MG63 (cell line): ENCODE data around the gene RAB28. TPM values are rescaled to one million over a fixed set of nuclear protein-coding genes. Genes with fewer than 3 reads are reported as not detected.

Source experiments
- DNase-seq: peaks from one replicate; pipeline ENCODE4 v3.0.0-alpha.2; 2020
- H3K27me3 ChIP-seq: fragments of 250-450 bp; sonication (Bioruptor Pico); 2 replicates; pipeline ENCODE4 v1.5.1; 2020; ENCODE audit warnings: mild to moderate bottlenecking, moderate library complexity
- H3K36me3 ChIP-seq: fragments of 250-450 bp; sonication (Bioruptor Pico); 2 replicates; pipeline ENCODE4 v1.5.1; 2020; ENCODE audit warnings: mild to moderate bottlenecking, moderate library complexity
- H3K4me3 ChIP-seq: fragments of 250-450 bp; sonication (Bioruptor Pico); 2 replicates; pipeline ENCODE4 v1.5.1; 2020; ENCODE audit warnings: mild to moderate bottlenecking, moderate library complexity
- H3K9me3 ChIP-seq: fragments of 250-450 bp; sonication (Bioruptor Pico); 2 replicates; pipeline ENCODE4 v1.5.1; 2020; ENCODE audit warnings: mild to moderate bottlenecking, moderate library complexity
- total RNA-seq: library from RNA; depleted of rRNA; stranded (reverse); fragments of >200 nt; shearing (Covaris generic); gene quantifications from 2 replicates; pipeline ENCODE4 v1.2.3, GENCODE V29; 2014; ENCODE audit warnings: low replicate concordance

Gene RAB28
- total RNA-seq, 1 experiment from 2014 or later, result 9.5 TPM

GRCh38 chr4:13521047-13521446 lies 36.9 kb upstream of the RAB28 start:
- Histone ChIP-seq H3K4me3 (no peak overlapping the region), H3K9me3 (no peaks in the 10 kb centered on the region), H3K27me3 (no peaks in the 10 kb centered on the region), H3K36me3 (no peaks in the 10 kb centered on the region)
- DNase-seq, result no peak

- H3K9me3 ChIP-seq, result no peaks in the 10 kb centered on the region
- no peaks in the 10 kb centered on the region for H3K27me3 ChIP-seq
- H3K36me3 ChIP-seq, result no peaks in the 10 kb centered on the region
- H3K4me3 ChIP-seq, result no peak overlapping the region
- DNase-seq, result no peak
Measured at GRCh38 chr4:13516315-13516860, 32.2 kb upstream of the RAB28 start.

GRCh38 chr4:13515268-13515667 lies 31.1 kb upstream of the RAB28 start:
- no peaks in the 10 kb centered on the region for H3K36me3 ChIP-seq
- H3K27me3 ChIP-seq, result no peaks in the 10 kb centered on the region
- no peaks in the 10 kb centered on the region for H3K9me3 ChIP-seq
- no peak for DNase-seq
- H3K4me3 ChIP-seq, result no peak overlapping the region

GRCh38 chr4:13514722-13515121 lies 30.6 kb upstream of the RAB28 start:
- no peaks in the 10 kb centered on the region for H3K9me3 ChIP-seq
- no peak for DNase-seq
- no peak overlapping the region for H3K4me3 ChIP-seq
- H3K36me3 ChIP-seq, result no peaks in the 10 kb centered on the region
- no peaks in the 10 kb centered on the region for H3K27me3 ChIP-seq

- H3K4me3 ChIP-seq, result no peak overlapping the region
- no peaks in the 10 kb centered on the region for H3K36me3 ChIP-seq
- H3K27me3 ChIP-seq, result no peaks in the 10 kb centered on the region
- DNase-seq, result no peak
- no peaks in the 10 kb centered on the region for H3K9me3 ChIP-seq
Measured at GRCh38 chr4:13511101-13511500, 27.0 kb upstream of the RAB28 start.

GRCh38 chr4:13509442-13509841 lies 25.3 kb upstream of the RAB28 start:
- H3K36me3 ChIP-seq, result no peaks in the 10 kb centered on the region
- no peak for DNase-seq
- H3K4me3 ChIP-seq, result no peak overlapping the region
- no peaks in the 10 kb centered on the region for H3K9me3 ChIP-seq
- H3K27me3 ChIP-seq, result no peaks in the 10 kb centered on the region

GRCh38 chr4:13504374-13504773 lies 20.2 kb upstream of the RAB28 start:
- no peaks in the 10 kb centered on the region for H3K9me3 ChIP-seq
- H3K36me3 ChIP-seq, result no peaks in the 10 kb centered on the region
- H3K27me3 ChIP-seq, result no peaks in the 10 kb centered on the region; the same call in 1 of the 2 replicates
- H3K4me3 ChIP-seq, result no peak overlapping the region
- DNase-seq, result no peak

- Histone ChIP-seq H3K4me3 (no peak overlapping the region), H3K27me3 (no peaks in the 10 kb centered on the region; the same call in 1 of the 2 replicates), H3K36me3 (no peaks in the 10 kb centered on the region), H3K9me3 (no peaks in the 10 kb centered on the region)
- no peak for DNase-seq
Measured at GRCh38 chr4:13498469-13498868, 14.3 kb upstream of the RAB28 start.

GRCh38 chr4:13496605-13497004 lies 12.5 kb upstream of the RAB28 start:
- Histone ChIP-seq H3K4me3 (no peak overlapping the region), H3K27me3 (no peaks in the 10 kb centered on the region; the same call in 1 of the 2 replicates), H3K9me3 (no peaks in the 10 kb centered on the region), H3K36me3 (no peaks in the 10 kb centered on the region)
- DNase-seq, result no peak

- DNase-seq, result no peak
- H3K36me3 ChIP-seq, result no peaks in the 10 kb centered on the region
- H3K4me3 ChIP-seq, result no peak overlapping the region
- no peaks in the 10 kb centered on the region for H3K9me3 ChIP-seq
- H3K27me3 ChIP-seq, result no peaks in the 10 kb centered on the region; the same call in 1 of the 2 replicates
Measured at GRCh38 chr4:13495753-13496152, 11.6 kb upstream of the RAB28 start.

GRCh38 chr4:13493793-13494192 lies 9.7 kb upstream of the RAB28 start:
- Histone ChIP-seq H3K4me3 (no peak overlapping the region), H3K36me3 (no peaks in the 10 kb centered on the region), H3K9me3 (no peaks in the 10 kb centered on the region), H3K27me3 (no peaks in the 10 kb centered on the region)
- DNase-seq, result no peak

GRCh38 chr4:13492747-13493146 lies 8.6 kb upstream of the RAB28 start:
- no peaks in the 10 kb centered on the region for H3K27me3 ChIP-seq
- no peak for DNase-seq
- no peaks in the 10 kb centered on the region for H3K36me3 ChIP-seq
- no peak overlapping the region for H3K4me3 ChIP-seq
- H3K9me3 ChIP-seq, result no peaks in the 10 kb centered on the region

- DNase-seq, result no peak
- no peaks in the 10 kb centered on the region; the same call in 1 of the 2 replicates for H3K36me3 ChIP-seq
Measured at GRCh38 chr4:13484749-13485221, 645 bp upstream of the RAB28 start.

GRCh38 chr4:13483768-13484121 lies 395 bp downstream of the RAB28 start:
- peak overlapping the region; percentile 78 for H3K4me3 ChIP-seq
- peak; percentile 54 for DNase-seq
- no peaks in the 10 kb centered on the region for H3K27me3 ChIP-seq
- H3K9me3 ChIP-seq, result no peaks in the 10 kb centered on the region
- H3K36me3 ChIP-seq, result no peaks in the 10 kb centered on the region; the same call in 1 of the 2 replicates

More at GRCh38 chr4:13484749-13485221, 645 bp upstream of the RAB28 start:
- H3K27me3 ChIP-seq, result no peaks in the 10 kb centered on the region
- peak overlapping the region; percentile 78 for H3K4me3 ChIP-seq
- H3K9me3 ChIP-seq, result no peaks in the 10 kb centered on the region

GRCh38 chr4:13483136-13483767 lies 888 bp downstream of the RAB28 start:
- H3K27me3 ChIP-seq, result no peaks in the 10 kb centered on the region
- no peaks in the 10 kb centered on the region; the same call in 1 of the 2 replicates for H3K36me3 ChIP-seq
- peak; percentile 10 for DNase-seq
- peak overlapping the region; percentile 78 for H3K4me3 ChIP-seq
- H3K9me3 ChIP-seq, result no peaks in the 10 kb centered on the region

GRCh38 chr4:13481569-13481968 lies 2.6 kb downstream of the RAB28 start:
- Histone ChIP-seq H3K27me3 (no peaks in the 10 kb centered on the region), H3K36me3 (no peaks in the 10 kb centered on the region; the same call in 1 of the 2 replicates), H3K9me3 (no peaks in the 10 kb centered on the region), H3K4me3 (no peak overlapping the region)
- DNase-seq, result no peak

- DNase-seq, result no peak
- H3K4me3 ChIP-seq, result no peak overlapping the region
- no peaks in the 10 kb centered on the region for H3K9me3 ChIP-seq
- H3K36me3 ChIP-seq, result no peaks in the 10 kb centered on the region; the same call in 1 of the 2 replicates
- no peaks in the 10 kb centered on the region for H3K27me3 ChIP-seq
Measured at GRCh38 chr4:13478707-13479106, 5.4 kb downstream of the RAB28 start.

GRCh38 chr4:13478131-13478530 lies 6.0 kb downstream of the RAB28 start:
- no peaks in the 10 kb centered on the region for H3K9me3 ChIP-seq
- H3K4me3 ChIP-seq, result no peak overlapping the region
- H3K27me3 ChIP-seq, result no peaks in the 10 kb centered on the region
- no peaks in the 10 kb centered on the region; the same call in 1 of the 2 replicates for H3K36me3 ChIP-seq
- no peak for DNase-seq
